Astrocyte (in vitro differentiated cells and primary cell): Measurements from ENCODE around the gene PSMD14. TPM values are rescaled to one million over a fixed set of nuclear protein-coding genes. Genes with fewer than 3 reads are reported as not detected.
"Not testable (repeated sequence)": the region's sequence is repeated elsewhere in the genome, so short reads cannot be mapped to it uniquely, and the experiment has no call there.

Experiments
- DNase-seq: peaks from one replicate; pipeline ENCODE4 v3.0.0-alpha.2; 2010; ENCODE audit warnings: low read depth
- FAIRE-seq: peaks from 2 replicates; lab custom pipeline; 2011; peaks lifted over from hg19 to GRCh38; lab: Jason Lieb, UNC
- H2AFZ ChIP-seq: 2 replicates; pipeline ENCODE4 v1.6.0; 2012; ENCODE audit warnings: low read depth, low read length, inconsistent platforms
- H3K27ac ChIP-seq: 2 replicates; pipeline ENCODE4 v1.5.1; 2011; ENCODE audit warnings: low read depth, low read length, inconsistent platforms
- H3K27me3 ChIP-seq: 2 replicates; pipeline ENCODE4 v1.6.0; 2011; ENCODE audit warnings: low read length, inconsistent platforms; ENCODE audit not compliant: insufficient read depth
- H3K36me3 ChIP-seq: 2 replicates; pipeline ENCODE4 v1.5.1; 2011; ENCODE audit warnings: low read length, inconsistent platforms; ENCODE audit not compliant: insufficient read depth
- H3K4me1 ChIP-seq: 2 replicates; pipeline ENCODE4 v1.5.1; 2011; ENCODE audit warnings: low read length, inconsistent platforms; ENCODE audit not compliant: insufficient read depth
- H3K4me2 ChIP-seq: 2 replicates; pipeline ENCODE4 v1.6.0; 2012; ENCODE audit warnings: low read length, inconsistent platforms
- H3K4me3 ChIP-seq: 2 replicates; pipeline ENCODE4 v1.5.1; 2011; ENCODE audit warnings: low read depth, mild to moderate bottlenecking, low read length, inconsistent platforms; ENCODE audit not compliant: insufficient read depth
- H3K79me2 ChIP-seq: 2 replicates; pipeline ENCODE4 v1.6.0; 2012; ENCODE audit warnings: mild to moderate bottlenecking, low read length, inconsistent platforms; ENCODE audit not compliant: insufficient read depth
- H3K9ac ChIP-seq: 2 replicates; pipeline ENCODE4 v1.6.0; 2012; ENCODE audit warnings: mild to moderate bottlenecking, low read length, inconsistent platforms
- H3K9me3 ChIP-seq: 2 replicates; pipeline ENCODE4 v1.5.1; 2012; ENCODE audit warnings: low read depth, mild to moderate bottlenecking, low read length, inconsistent platforms; ENCODE audit not compliant: insufficient read depth
- H4K20me1 ChIP-seq: 2 replicates; pipeline ENCODE4 v1.6.0; 2012; ENCODE audit warnings: low read length, inconsistent platforms; ENCODE audit not compliant: insufficient read depth
- H3K27ac Mint-ChIP-seq: one replicate; pipeline ENCODE4 v1.8.0; 2021; ENCODE audit warnings: mild to moderate bottlenecking, mixed read lengths; ENCODE audit not compliant: unreplicated experiment
- H3K27me3 Mint-ChIP-seq: one replicate; pipeline ENCODE4 v1.8.0; 2021; ENCODE audit warnings: low read depth, mixed read lengths; ENCODE audit not compliant: unreplicated experiment
- H3K36me3 Mint-ChIP-seq: one replicate; pipeline ENCODE4 v1.8.0; 2021; ENCODE audit warnings: low read depth, mixed read lengths; ENCODE audit not compliant: unreplicated experiment
- H3K4me1 Mint-ChIP-seq: one replicate; pipeline ENCODE4 v1.8.0; 2021; ENCODE audit warnings: low read depth, mixed read lengths; ENCODE audit not compliant: unreplicated experiment
- H3K4me3 Mint-ChIP-seq: one replicate; pipeline ENCODE4 v1.8.0; 2021; ENCODE audit warnings: mild to moderate bottlenecking, moderate library complexity, mixed read lengths; ENCODE audit not compliant: unreplicated experiment
- H3K9me3 Mint-ChIP-seq: one replicate; pipeline ENCODE4 v1.8.0; 2021; ENCODE audit warnings: mild to moderate bottlenecking, mixed read lengths; ENCODE audit not compliant: unreplicated experiment
- CTCF ChIP-seq: IDR thresholded peaks from 2 replicates; pipeline ENCODE4 v1.5.1; 2011; ENCODE audit warnings: low read depth, mild to moderate bottlenecking, inconsistent platforms, low read length, moderate library complexity; ENCODE audit not compliant: insufficient read depth
- EZH2 ChIP-seq: IDR thresholded peaks from 2 replicates; pipeline ENCODE4 v1.6.1; 2012; ENCODE audit warnings: mild to moderate bottlenecking, low read length, inconsistent platforms; ENCODE audit not compliant: insufficient read depth
- total RNA-seq: library from RNA; stranded (reverse); gene quantifications from 2 replicates; pipeline ENCODE4 v1.2.1, GENCODE V29; 2021

PSMD14 gene
- total RNA-seq, 1 donor from 2014 or later: 86.0 TPM

GRCh38 chr2:161335626-161336025 lies 27.4 kb downstream of the PSMD14 start:
- Mint-ChIP-seq H3K9me3 (no peaks in the 10 kb centered on the region), H3K27ac (no peak overlapping the region), H3K4me1 (peaks cover 2% of the 10 kb centered on the region), H3K36me3 (peaks cover 4% of the 10 kb centered on the region), H3K27me3 (no peaks in the 10 kb centered on the region), H3K4me3 (no peak overlapping the region)
- H3K36me3 ChIP-seq: peaks cover 5% of the 10 kb centered on the region
- FAIRE-seq (no peak), DNase-seq (no peak)
- H3K4me1 ChIP-seq: no peaks in the 10 kb centered on the region
- no peaks in the 10 kb centered on the region for H3K27me3 ChIP-seq
- peaks cover 80% of the 10 kb centered on the region for H3K79me2 ChIP-seq
- H3K4me2 ChIP-seq: no peak overlapping the region
- no peak overlapping the region for H2AFZ ChIP-seq
- H3K9ac ChIP-seq: no peak overlapping the region
- peaks cover 34% of the 10 kb centered on the region for H4K20me1 ChIP-seq
- TF ChIP-seq CTCF: no peak
- no peak for TF ChIP-seq EZH2
- H3K27ac ChIP-seq: no peak overlapping the region
- no peak overlapping the region for H3K4me3 ChIP-seq
- H3K9me3 ChIP-seq: no peaks in the 10 kb centered on the region

GRCh38 chr2:161337247-161337646 lies 29.0 kb downstream of the PSMD14 start:
- no peaks in the 10 kb centered on the region for H3K27me3 Mint-ChIP-seq
- no peak overlapping the region for H3K4me3 Mint-ChIP-seq
- H2AFZ ChIP-seq: no peak overlapping the region
- DNase-seq (no peak), FAIRE-seq (no peak)
- H3K36me3 ChIP-seq: peaks cover 5% of the 10 kb centered on the region
- peaks cover 4% of the 10 kb centered on the region for H3K36me3 Mint-ChIP-seq
- no peaks in the 10 kb centered on the region for H3K9me3 ChIP-seq
- peaks cover 2% of the 10 kb centered on the region for H3K4me1 Mint-ChIP-seq
- H3K9me3 Mint-ChIP-seq: no peaks in the 10 kb centered on the region
- H3K79me2 ChIP-seq: peaks cover 72% of the 10 kb centered on the region
- no peak overlapping the region for H3K27ac ChIP-seq
- H3K4me3 ChIP-seq: no peak overlapping the region
- peaks cover 32% of the 10 kb centered on the region for H4K20me1 ChIP-seq
- H3K9ac ChIP-seq: no peak overlapping the region
- TF ChIP-seq EZH2: no peak
- no peak for TF ChIP-seq CTCF
- H3K4me1 ChIP-seq: no peaks in the 10 kb centered on the region
- no peak overlapping the region for H3K27ac Mint-ChIP-seq
- H3K4me2 ChIP-seq: no peak overlapping the region
- H3K27me3 ChIP-seq: no peaks in the 10 kb centered on the region

- H4K20me1 ChIP-seq: peaks cover 33% of the 10 kb centered on the region
Measured at GRCh38 chr2:161339532-161339931, 31.3 kb downstream of the PSMD14 start.

GRCh38 chr2:161340930-161341413 lies 32.7 kb downstream of the PSMD14 start:
- not testable (repeated sequence) for DNase-seq, H3K27ac Mint-ChIP-seq, H3K4me1 ChIP-seq, FAIRE-seq, H3K27ac ChIP-seq, H3K27me3 ChIP-seq, H3K4me3 Mint-ChIP-seq, H3K9ac ChIP-seq, H3K9me3 Mint-ChIP-seq, H3K4me1 Mint-ChIP-seq, H3K36me3 ChIP-seq, H3K27me3 Mint-ChIP-seq, H3K4me3 ChIP-seq, H2AFZ ChIP-seq, H3K9me3 ChIP-seq, H3K36me3 Mint-ChIP-seq
- Histone ChIP-seq H4K20me1 (peaks cover 35% of the 10 kb centered on the region), H3K79me2 (peaks cover 72% of the 10 kb centered on the region), H3K4me2 (peak overlapping the region; percentile 46)

More at GRCh38 chr2:161339532-161339931, 31.3 kb downstream of the PSMD14 start:
- H3K4me2 ChIP-seq, H3K27ac ChIP-seq, H3K9me3 ChIP-seq, H3K9me3 Mint-ChIP-seq, H3K36me3 ChIP-seq, H3K4me1 ChIP-seq, H3K9ac ChIP-seq, H3K27me3 ChIP-seq, DNase-seq, H2AFZ ChIP-seq, FAIRE-seq, H3K4me3 ChIP-seq, H3K27ac Mint-ChIP-seq, H3K4me3 Mint-ChIP-seq, H3K36me3 Mint-ChIP-seq, H3K27me3 Mint-ChIP-seq, H3K4me1 Mint-ChIP-seq: not testable (repeated sequence)
- H3K79me2 ChIP-seq: peaks cover 72% of the 10 kb centered on the region
